ENCODE results near the gene BRF1.
A peak's percentile ranks its signal among the peaks of the same experiment; 100 is the strongest.

Gene BRF1

DNA sequence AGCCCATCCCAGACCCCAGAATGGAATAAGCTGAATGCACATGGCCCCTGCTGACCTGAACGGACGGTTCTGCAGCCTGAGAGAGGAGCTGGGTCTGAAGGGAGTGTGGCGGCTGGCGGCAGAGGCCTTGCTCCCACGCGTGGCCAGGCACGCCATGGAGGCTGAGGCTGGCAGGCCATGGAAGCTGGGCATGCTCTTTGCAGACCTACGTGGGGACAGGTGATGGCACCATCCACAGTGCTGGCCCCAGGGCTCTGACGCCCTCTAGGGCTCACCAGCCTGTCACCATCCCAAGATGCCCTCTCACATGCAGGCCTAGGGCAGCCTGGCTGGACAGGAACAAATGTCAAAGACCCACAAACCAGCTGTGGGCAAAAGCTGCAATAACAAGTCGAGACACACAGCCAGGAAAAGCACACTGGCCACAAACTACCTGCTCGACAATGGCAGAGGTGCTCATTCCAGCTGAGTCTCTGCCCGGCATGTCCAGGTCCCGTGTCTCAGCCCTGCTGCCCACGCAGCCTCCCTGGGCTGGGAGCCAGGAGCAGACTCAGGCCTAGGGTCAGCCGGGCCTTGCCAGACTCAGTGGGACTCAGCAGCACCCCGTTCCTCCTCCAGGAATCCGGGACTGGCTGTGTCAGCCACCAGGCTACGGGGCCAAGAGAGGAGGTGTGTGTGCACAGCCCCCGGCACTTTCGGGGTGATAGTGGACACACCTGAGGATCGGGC, 32.8 kb downstream of the BRF1 start:
- DNase-seq (ENCODE audit: low spot score), result no peak

- no peak for DNase-seq (ENCODE audit: low spot score)
Measured at GRCh38 chr14:105261781-105262180, 39.0 kb downstream of the BRF1 start.

DNA sequence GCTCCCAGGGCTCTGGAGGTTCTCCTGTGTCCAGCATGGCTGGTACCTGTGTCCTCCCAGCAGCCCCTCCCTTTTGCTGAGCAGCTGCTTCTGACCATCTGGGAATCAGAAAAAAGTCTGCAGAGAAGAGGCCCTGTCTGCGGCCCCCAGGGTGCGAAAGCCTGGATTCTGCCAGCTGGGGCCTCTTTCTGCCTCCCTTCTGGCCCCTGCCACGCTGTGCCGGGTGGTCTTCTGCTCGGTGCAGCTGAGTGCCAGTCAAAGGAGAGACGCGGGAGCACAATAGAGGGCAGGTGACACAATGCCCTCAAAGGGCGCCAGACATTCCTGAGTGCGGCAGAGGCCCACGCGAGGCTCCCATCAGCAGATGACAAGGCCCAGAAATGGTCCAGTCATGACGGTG, 39.8 kb downstream of the BRF1 start:
- DNase-seq (ENCODE audit: low spot score), result no peak

- DNase-seq (ENCODE audit: low spot score), result no peak
Measured at GRCh38 chr14:105258846-105259245, 42.0 kb downstream of the BRF1 start.

DNA sequence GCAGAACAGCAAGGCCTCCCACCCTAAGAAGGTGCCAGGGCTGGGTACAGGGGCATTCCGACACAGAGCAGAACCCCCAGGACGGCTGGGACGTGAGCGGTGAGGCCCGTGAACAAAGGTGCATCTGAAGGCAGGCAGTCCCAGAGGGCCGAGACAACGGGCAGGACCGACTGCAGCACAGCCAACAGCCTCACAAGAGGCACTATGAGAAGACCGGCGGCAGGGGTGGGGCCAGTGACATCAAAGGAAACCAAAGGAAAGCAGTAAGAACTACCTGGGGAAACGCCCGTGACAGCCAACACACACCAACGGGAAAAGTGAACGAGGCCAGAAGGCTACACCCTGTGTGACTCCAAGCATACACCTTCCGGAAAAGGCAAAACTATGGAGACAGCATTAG, 43.3 kb downstream of the BRF1 start:
- DNase-seq (ENCODE audit: low spot score), result no peak

DNA sequence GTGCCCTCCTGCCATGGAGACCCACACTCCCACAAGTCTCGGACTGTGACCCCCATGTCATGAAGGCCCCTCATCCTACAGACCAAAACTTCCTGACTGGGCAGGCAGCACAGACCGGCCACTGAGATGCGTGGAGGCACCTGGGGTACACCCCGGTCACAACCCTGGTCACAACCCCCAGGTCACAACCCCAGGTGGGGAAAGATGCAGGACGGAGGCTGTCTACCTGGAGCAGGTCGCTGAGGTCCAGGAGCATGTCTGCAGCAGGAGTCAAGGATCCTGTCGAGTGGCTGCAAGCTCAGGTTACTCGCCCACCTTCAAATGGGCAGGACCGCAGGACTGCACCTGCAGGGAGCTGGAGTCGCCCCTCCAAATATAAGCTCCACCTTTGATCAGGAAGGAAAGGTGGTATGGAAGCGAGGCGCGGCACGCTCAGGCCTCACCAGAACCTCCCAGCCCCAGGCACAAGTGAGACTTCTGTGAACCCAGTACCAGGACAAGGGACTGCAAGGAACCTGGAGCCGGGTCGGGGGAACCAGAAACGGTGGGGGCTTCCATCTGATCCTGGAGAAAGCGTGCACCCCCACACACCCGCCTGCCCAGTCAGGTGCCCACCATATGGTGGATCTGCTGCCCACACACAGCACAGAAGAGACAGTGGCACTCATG, 44.4 kb downstream of the BRF1 start:
- no peak for DNase-seq (ENCODE audit: low spot score)

GRCh38 chr14:105255021-105255507, 45.7 kb downstream of the BRF1 start:
- no peak for DNase-seq (ENCODE audit: low spot score)

DNA sequence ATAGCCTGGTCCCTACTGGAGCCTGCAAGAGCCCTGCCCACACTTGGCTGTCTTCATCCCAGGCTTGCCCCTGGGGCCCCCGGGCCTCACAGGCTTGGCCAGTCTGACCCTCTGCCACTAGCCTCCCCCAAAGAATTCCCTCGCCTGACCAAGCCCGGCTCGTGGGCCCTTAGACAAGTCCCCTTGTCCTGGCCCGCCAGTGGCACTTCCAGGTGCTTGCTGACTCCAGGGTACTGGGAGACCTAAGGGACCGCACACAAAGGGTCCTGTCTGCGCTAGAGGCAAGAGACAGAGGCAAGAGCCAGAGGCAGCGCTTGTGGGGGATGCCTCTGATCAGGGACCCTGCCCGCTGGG, 47.5 kb downstream of the BRF1 start:
- DNase-seq (ENCODE audit: low spot score), result no peak

- DNase-seq (ENCODE audit: low spot score), result no peak
Measured at GRCh38 chr14:105252552-105253328, 48.1 kb downstream of the BRF1 start.

- no peak for DNase-seq (ENCODE audit: low spot score)
Measured at GRCh38 chr14:105251920-105252319, 48.9 kb downstream of the BRF1 start.

GRCh38 chr14:105250986-105251385, 49.8 kb downstream of the BRF1 start:
- peak; percentile 26 for DNase-seq (ENCODE audit: low spot score)

DNA sequence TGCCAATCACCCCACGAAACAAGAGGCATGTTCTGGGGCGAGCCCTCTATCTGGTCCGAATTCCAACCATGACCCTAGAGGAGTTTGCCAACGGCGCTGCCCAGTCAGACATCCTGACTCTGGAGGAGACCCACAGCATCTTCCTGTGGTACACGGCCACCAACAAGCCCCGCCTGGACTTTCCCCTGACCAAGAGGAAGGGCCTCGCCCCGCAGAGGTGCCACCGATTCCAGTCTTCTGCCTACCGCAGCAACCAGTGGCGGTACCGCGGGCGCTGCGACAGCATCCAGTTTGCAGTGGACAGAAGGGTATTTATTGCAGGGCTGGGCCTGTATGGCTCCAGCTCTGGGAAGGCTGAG, 50.8 kb downstream of the BRF1 start:
- DNase-seq (ENCODE audit: low spot score), result no peak

DNA sequence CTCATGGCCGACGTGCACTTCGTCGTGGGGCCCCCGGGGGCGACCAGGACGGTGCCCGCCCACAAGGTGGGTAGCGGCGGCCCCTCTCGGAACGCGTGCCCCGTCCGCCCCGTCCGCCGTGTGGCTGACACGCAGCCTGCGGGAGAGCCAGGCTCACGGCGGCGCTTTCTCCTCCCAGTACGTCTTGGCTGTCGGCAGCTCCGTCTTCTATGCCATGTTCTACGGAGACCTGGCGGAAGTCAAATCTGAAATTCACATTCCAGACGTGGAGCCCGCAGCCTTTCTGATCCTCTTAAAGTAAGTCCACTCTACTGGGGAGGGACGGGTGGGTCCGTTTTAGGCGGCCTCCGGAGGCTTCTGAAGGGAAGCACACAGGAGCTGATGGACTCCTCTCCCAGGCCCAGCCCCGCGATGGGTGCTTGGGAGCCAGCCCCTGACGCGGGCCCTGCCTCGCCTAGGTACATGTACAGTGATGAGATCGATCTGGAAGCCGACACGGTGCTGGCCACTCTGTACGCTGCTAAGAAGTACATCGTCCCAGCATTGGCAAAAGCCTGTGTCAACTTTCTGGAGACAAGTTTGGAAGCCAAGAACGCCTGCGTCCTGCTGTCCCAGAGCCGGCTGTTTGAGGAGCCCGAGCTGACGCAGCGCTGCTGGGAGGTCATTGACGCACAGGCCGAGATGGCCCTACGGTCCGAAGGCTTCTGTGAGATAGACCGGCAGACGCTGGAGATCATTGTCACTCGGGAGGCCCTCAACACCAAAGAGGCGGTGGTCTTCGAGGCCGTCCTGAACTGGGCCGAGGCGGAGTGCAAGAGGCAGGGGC, 51.4 kb downstream of the BRF1 start:
- DNase-seq (ENCODE audit: low spot score), result no peak

GRCh38 chr14:105248368-105249181, 52.2 kb downstream of the BRF1 start, which contains the start of gene BTBD6:
Gene BTBD6, plus strand, starts transcription at chr14:105248533. Its CDS starts 179 bp downstream, at chr14:105248712.
- peak; percentile 85 for DNase-seq (ENCODE audit: low spot score)

DNA sequence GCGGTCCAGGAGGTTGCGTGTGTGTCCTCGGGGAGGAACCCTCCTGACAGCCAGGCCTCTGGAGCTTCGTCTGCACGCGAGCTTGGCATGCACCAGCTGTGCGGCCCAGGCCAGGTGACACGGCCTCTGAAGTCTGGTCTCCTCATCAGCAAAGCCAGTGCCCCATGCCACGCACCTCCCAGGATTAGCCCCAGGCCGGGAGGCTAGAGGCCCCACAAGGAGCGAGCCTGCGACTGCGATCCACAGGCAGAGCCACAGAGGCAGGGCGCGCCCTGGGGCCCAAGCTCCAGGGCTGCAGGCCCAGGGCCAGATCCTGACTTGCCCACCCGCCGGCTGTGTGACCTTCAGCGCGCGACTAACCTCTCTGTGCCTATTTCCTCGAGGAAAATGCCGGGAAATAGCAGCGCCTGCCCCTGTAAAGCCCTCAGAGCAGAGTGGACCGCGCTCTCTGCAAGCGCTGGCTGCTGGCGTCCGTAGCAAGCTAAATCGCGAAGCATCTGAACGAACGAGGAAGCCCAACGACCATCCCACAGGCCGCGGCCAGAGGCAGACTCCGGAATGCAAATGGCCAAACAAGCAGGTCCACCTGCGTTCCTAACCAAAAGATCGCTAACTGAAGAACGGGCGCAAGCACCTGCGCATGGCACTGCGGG, 53.0 kb downstream of the BRF1 start:
- DNase-seq (ENCODE audit: low spot score), result no peak

DNA sequence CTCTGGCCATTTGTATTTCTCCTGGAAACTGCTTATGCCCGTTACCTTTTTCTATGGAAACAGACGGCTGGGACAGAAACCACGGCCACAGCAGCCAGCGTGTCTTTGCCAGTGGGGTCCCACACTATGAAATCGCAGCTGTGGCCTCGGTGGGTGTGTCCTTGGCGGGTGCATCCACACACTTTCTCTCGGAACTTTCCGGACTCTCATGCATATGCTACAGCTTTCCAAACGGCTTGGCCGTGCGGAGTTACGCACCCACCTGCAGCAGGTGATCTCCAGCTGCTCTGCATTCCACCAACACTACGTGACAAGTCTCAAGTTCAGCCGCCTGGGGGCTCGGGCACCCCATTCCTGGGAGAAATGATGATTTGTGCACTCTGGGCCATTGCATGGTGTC, 53.8 kb downstream of the BRF1 start:
- no peak for DNase-seq (ENCODE audit: low spot score)

- DNase-seq (ENCODE audit: low spot score), result no peak
Measured at GRCh38 chr14:105244334-105244733, 56.5 kb downstream of the BRF1 start.

- DNase-seq (ENCODE audit: low spot score), result no peak
Measured at GRCh38 chr14:105241641-105242040, 59.2 kb downstream of the BRF1 start.

DNA sequence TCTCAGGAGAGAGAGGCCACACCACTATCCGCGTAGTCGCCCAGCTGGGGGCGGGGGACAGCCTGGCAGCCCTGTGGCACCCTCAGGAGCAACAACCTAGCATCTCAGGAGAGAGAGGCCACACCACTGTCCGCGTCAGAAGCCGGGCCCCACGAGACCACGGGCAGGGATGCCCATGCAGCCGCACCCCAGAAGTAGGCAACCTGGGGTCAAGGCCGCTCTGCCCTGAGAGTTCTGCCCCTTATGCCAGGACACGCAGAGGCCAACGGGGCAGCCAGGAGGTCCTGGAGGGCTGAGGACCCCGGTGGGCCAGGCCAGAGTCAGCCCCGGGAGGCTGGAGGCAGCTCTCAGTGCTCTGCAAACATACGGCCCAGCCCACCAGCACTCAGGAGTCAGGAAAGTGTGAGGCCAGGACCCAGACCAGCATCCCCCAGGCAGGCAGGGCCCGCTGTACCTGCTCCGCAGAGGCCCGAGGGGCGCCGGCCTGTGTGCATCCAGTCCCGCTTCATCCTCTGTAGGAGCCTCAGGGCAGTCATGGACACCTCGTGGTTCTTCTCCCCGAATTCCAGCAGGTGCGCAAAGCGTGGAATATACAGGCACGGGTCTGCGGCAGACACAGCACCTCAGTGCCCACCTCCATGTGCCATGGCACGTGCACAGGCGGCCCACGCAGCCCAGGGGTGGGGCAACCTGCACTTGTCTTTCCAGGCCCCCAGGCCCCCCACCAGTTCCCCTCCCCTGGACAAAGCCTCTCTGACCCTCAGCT, 59.8 kb downstream of the BRF1 start:
- no peak for DNase-seq (ENCODE audit: low spot score)

- no peak for DNase-seq (ENCODE audit: low spot score)
Measured at GRCh38 chr14:105229099-105229655, 71.6 kb downstream of the BRF1 start.

Measured in NAMALWA (cell line).